Dermis blood vessel endothelial cell (primary cell): ENCODE results near the gene MPP4. TPM values are rescaled to one million over a fixed set of nuclear protein-coding genes. Genes with fewer than 3 reads are reported as not detected.
"Not testable (repeated sequence)": the region's sequence is repeated elsewhere in the genome, so short reads cannot be mapped to it uniquely, and the experiment has no call there.

Experiments used
- DNase-seq: peaks from one replicate; pipeline ENCODE4 v3.0.0; 2010
- total RNA-seq: library from RNA; depleted of rRNA; stranded (reverse); fragments of >200 nt; gene quantifications from 2 replicates; pipeline ENCODE4 v1.2.3, GENCODE V29; 2014

MPP4 gene
- total RNA-seq, 1 donor from 2014 or later = 2.2 TPM

GRCh38 chr2:201671205-201671604, 27.2 kb downstream of the MPP4 start:
- DNase-seq = not testable (repeated sequence)

- no peak for DNase-seq
Measured at GRCh38 chr2:201669865-201670264, 28.6 kb downstream of the MPP4 start.

- DNase-seq = no peak
Measured at GRCh38 chr2:201668402-201668910, 30.0 kb downstream of the MPP4 start.

- DNase-seq = no peak
Measured at GRCh38 chr2:201664334-201664733, 34.1 kb downstream of the MPP4 start.

- peak; percentile 22 for DNase-seq
Measured at GRCh38 chr2:201661366-201661765, 37.1 kb downstream of the MPP4 start.

- no peak for DNase-seq
Measured at GRCh38 chr2:201660293-201660895, 38.0 kb downstream of the MPP4 start.

- no peak for DNase-seq
Measured at GRCh38 chr2:201656740-201657139, 41.7 kb downstream of the MPP4 start.

GRCh38 chr2:201656102-201656501, 42.3 kb downstream of the MPP4 start:
- DNase-seq = peak; percentile 9

- peak; percentile 87 for DNase-seq
Measured at GRCh38 chr2:201654616-201655384, 43.6 kb downstream of the MPP4 start.

- DNase-seq = no peak
Measured at GRCh38 chr2:201653221-201653620, 45.2 kb downstream of the MPP4 start.

GRCh38 chr2:201649442-201649841, 49.0 kb downstream of the MPP4 start:
- no peak for DNase-seq

GRCh38 chr2:201647431-201647830, 51.0 kb downstream of the MPP4 start:
- DNase-seq = no peak

- DNase-seq = no peak
Measured at GRCh38 chr2:201644001-201644400, 54.4 kb downstream of the MPP4 start.

- DNase-seq = no peak
Measured at GRCh38 chr2:201643216-201643890, 55.1 kb downstream of the MPP4 start, which contains the start of gene TMEM237. Gene TMEM237 (minus strand): TSS chr2:201643503. CDS start chr2:201643400, 103 bp downstream.

GRCh38 chr2:201642579-201643215, 55.7 kb downstream of the MPP4 start:
- peak; percentile 89 for DNase-seq

- DNase-seq = no peak
Measured at GRCh38 chr2:201642086-201642578, 56.3 kb downstream of the MPP4 start.

GRCh38 chr2:201639205-201639604, 59.2 kb downstream of the MPP4 start:
- DNase-seq = no peak

GRCh38 chr2:201638326-201638725, 60.1 kb downstream of the MPP4 start:
- DNase-seq = no peak

GRCh38 chr2:201633661-201634249, 64.7 kb downstream of the MPP4 start:
- no peak for DNase-seq

- DNase-seq = no peak
Measured at GRCh38 chr2:201631041-201631440, 67.4 kb downstream of the MPP4 start.

- no peak for DNase-seq
Measured at GRCh38 chr2:201630577-201630976, 67.9 kb downstream of the MPP4 start.

- DNase-seq = no peak
Measured at GRCh38 chr2:201628545-201628944, 69.9 kb downstream of the MPP4 start.
